NOMO-1 treated with dmso at 0.1 percent for 144 hours (cell line): Measurements from ENCODE around the gene PRKRIP1.
A peak's percentile ranks its signal among the peaks of the same experiment; 100 is the strongest.
"Not testable (repeated sequence)": the region's sequence is repeated elsewhere in the genome, so short reads cannot be mapped to it uniquely, and the experiment has no call there.

ENCODE experiments used
- DNase-seq: peaks from one replicate; lab custom pipeline; 2025; ENCODE audit not compliant: unreplicated experiment; lab: John Stamatoyannopoulos, UW

Gene PRKRIP1

GRCh38 chr7:102403563-102403962 is 7.4 kb downstream of the PRKRIP1 start:
- no peak for DNase-seq

- DNase-seq, result peak; percentile 97
Observed at GRCh38 chr7:102404005-102404861, 8.1 kb downstream of the PRKRIP1 start.

- DNase-seq, result not testable (repeated sequence)
Observed at GRCh38 chr7:102404862-102405188, 8.7 kb downstream of the PRKRIP1 start.

- DNase-seq, result no peak
Observed at GRCh38 chr7:102407910-102408309, 11.7 kb downstream of the PRKRIP1 start.

GRCh38 chr7:102408530-102408929 is 12.4 kb downstream of the PRKRIP1 start:
- DNase-seq, result not testable (repeated sequence)

- no peak for DNase-seq
Observed at GRCh38 chr7:102409340-102409739, 13.2 kb downstream of the PRKRIP1 start.

- DNase-seq, result no peak
Observed at GRCh38 chr7:102410123-102410522, 14.0 kb downstream of the PRKRIP1 start.

GRCh38 chr7:102410918-102411317 is 14.8 kb downstream of the PRKRIP1 start:
- no peak for DNase-seq

- DNase-seq, result no peak
Observed at GRCh38 chr7:102412548-102412947, 16.4 kb downstream of the PRKRIP1 start.

GRCh38 chr7:102413091-102413490 is 16.9 kb downstream of the PRKRIP1 start:
- DNase-seq, result no peak

GRCh38 chr7:102413611-102414010 is 17.4 kb downstream of the PRKRIP1 start:
- no peak for DNase-seq

- no peak for DNase-seq
Observed at GRCh38 chr7:102415685-102416225, 19.6 kb downstream of the PRKRIP1 start.

GRCh38 chr7:102416406-102416805 is 20.2 kb downstream of the PRKRIP1 start:
- no peak for DNase-seq

GRCh38 chr7:102417105-102417504 is 20.9 kb downstream of the PRKRIP1 start:
- no peak for DNase-seq

GRCh38 chr7:102418592-102418991 is 22.4 kb downstream of the PRKRIP1 start:
- DNase-seq, result no peak

- DNase-seq, result no peak
Observed at GRCh38 chr7:102421706-102422240, 25.6 kb downstream of the PRKRIP1 start.

GRCh38 chr7:102424129-102424551 is 28.0 kb downstream of the PRKRIP1 start:
- no peak for DNase-seq

GRCh38 chr7:102424787-102425218 is 28.6 kb downstream of the PRKRIP1 start:
- peak; percentile 15 for DNase-seq

GRCh38 chr7:102425639-102426267 is 29.6 kb downstream of the PRKRIP1 start:
- peak; percentile 61 for DNase-seq

GRCh38 chr7:102426268-102427018 is 30.3 kb downstream of the PRKRIP1 start:
- peak; percentile 82 for DNase-seq

GRCh38 chr7:102427019-102427405 is 30.8 kb downstream of the PRKRIP1 start:
- no peak for DNase-seq
